Measurements from ENCODE around the gene CLCN7. TPM values are rescaled to one million over a fixed set of nuclear protein-coding genes. Genes with fewer than 3 reads are reported as not detected.

CLCN7 gene
- total RNA-seq, 4 donors from 2014 or later, result 61.1 to 134 (median 100) TPM

DNA sequence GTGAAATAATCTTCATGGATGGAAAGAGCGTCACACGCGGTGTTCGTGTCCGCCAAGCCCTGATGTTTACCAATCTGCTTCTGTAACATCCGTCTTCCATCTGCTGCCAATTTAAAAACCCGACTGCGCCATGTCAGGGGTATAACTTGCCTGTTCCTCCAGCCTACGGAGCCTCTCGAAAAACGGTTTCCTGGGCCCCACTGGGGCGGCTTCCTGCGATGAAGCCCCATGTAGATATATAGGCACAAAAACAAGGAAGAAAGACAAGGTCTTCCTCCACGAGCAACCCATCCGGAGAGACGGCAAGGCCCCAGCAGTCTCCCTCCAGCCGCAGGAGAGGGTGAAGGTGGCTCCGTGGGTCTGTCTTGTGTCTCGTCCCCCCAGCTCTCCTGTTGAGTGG is 13.8 kb upstream of the CLCN7 start, which contains the start of gene PTX4:
TSS of gene PTX4 (minus strand) at position 326 of the 400 bp plus-strand sequence. CDS start at position 291, 35 bp downstream.
- DNase-seq (ENCODE audit: low spot score in 2 of 2), result no peak
- 84% methylated on average over 19 of the region's 19 CpGs for WGBS
- no peaks in the 10 kb centered on the region for H3K36me3 ChIP-seq
- no peak within 1 kb of the TSS for H3K27ac ChIP-seq
- H3K9me3 ChIP-seq, result no peaks in the 10 kb centered on the region
- no peak within 1 kb of the TSS for H3K4me3 ChIP-seq
- TF ChIP-seq POLR2A (IDR thresholded peaks at IDR 0.05) (no peak), EP300 (IDR thresholded peaks at IDR 0.05) (no peak)
- TF ChIP-seq, protein P1, sequence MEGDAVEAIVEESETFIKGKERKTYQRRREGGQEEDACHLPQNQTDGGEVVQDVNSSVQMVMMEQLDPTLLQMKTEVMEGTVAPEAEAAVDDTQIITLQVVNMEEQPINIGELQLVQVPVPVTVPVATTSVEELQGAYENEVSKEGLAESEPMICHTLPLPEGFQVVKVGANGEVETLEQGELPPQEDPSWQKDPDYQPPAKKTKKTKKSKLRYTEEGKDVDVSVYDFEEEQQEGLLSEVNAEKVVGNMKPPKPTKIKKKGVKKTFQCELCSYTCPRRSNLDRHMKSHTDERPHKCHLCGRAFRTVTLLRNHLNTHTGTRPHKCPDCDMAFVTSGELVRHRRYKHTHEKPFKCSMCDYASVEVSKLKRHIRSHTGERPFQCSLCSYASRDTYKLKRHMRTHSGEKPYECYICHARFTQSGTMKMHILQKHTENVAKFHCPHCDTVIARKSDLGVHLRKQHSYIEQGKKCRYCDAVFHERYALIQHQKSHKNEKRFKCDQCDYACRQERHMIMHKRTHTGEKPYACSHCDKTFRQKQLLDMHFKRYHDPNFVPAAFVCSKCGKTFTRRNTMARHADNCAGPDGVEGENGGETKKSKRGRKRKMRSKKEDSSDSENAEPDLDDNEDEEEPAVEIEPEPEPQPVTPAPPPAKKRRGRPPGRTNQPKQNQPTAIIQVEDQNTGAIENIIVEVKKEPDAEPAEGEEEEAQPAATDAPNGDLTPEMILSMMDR (IDR thresholded peaks at IDR 0.05), result no peak
- peaks cover 9% of the 10 kb centered on the region for H3K4me1 ChIP-seq
- no peaks in the 10 kb centered on the region for H3K27me3 ChIP-seq

DNA sequence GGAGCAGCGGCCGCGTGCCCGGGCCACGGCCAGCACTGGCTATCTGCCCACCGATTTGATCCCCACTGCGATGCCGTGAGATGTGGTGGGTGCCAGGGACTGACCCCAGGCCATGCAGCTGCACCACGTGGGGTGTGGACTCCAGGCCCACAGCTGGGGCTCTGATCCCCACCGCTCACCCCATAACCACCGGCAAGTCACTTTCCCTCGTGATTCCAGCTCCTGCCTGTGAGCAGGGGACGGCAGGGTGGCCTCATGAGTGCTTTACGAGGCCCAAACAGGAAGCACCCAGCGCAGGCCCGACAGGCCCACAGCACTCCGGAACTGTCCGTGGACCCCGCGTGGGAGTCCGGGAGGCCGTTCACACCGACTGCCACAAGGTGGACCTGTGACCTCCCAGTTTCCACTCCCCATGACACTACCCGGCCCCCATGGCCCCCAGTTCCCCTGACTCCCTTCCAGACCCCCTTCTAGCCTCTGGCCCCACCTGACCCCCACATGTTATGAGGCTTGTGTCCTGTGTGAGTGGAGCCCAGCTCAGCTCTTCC is 13.3 kb upstream of the CLCN7 start:
- Histone ChIP-seq H3K27ac (no peak overlapping the region), H3K4me1 (peaks cover 9% of the 10 kb centered on the region), H3K9me3 (no peaks in the 10 kb centered on the region), H3K36me3 (no peaks in the 10 kb centered on the region), H3K4me3 (no peak overlapping the region), H3K27me3 (no peaks in the 10 kb centered on the region)
- WGBS, result 90% methylated on average over 11 of the region's 24 CpGs
- no peak for DNase-seq (ENCODE audit: low spot score in 2 of 2)
- no peak for TF ChIP-seq POLR2AphosphoS5 (IDR thresholded peaks at IDR 0.05)
- no peak for TF ChIP-seq POLR2A (IDR thresholded peaks at IDR 0.05)
- TF ChIP-seq EP300 (IDR thresholded peaks at IDR 0.05), result no peak
- TF ChIP-seq, protein P1 (IDR thresholded peaks at IDR 0.05), result no peak

DNA sequence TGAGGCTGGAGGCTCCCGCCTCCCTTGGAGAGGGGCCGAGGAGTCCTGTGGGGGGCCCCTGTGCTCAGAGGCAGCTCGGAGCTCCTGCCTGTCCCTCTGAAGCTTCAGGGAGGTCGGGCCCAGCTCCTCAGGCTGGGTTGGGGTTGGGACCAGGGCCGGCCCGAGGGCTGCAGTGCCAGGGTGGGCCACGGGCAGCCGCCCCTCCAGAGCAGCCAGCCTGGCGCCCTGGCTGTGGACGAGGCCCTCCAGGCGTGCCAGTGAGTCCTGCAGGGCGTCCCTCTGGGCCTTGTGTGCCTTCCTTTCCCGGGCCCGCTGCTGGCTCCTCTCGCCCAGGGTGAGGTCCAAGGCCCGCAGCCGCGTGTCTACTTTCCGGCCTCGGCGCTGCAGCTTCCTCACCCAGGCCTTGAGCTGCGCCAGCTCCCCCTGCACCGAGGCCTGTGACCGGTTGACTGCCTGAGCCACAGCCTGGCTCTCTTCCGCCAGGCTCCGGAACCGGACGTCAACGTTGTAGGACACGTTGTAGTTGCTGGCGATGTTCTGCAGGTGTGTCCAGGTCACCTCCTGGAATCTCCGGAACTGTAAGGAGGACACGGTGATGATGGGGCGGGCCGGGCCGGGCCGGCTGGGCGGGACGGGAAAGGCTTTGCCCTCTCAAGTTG is 12.7 kb upstream of the CLCN7 start:
- Histone ChIP-seq H3K36me3 (no peaks in the 10 kb centered on the region), H3K9me3 (no peaks in the 10 kb centered on the region), H3K4me3 (no peak overlapping the region), H3K27ac (no peak overlapping the region), H3K4me1 (peaks cover 3% of the 10 kb centered on the region), H3K27me3 (no peaks in the 10 kb centered on the region)
- WGBS, result 90% methylated on average over 19 of the region's 39 CpGs
- peak in 1 of 2 donors; percentile 59 for DNase-seq (ENCODE audit: low spot score in 2 of 2)
- TF ChIP-seq POLR2A (IDR thresholded peaks at IDR 0.05) (no peak), POLR2AphosphoS5 (IDR thresholded peaks at IDR 0.05) (no peak), EP300 (IDR thresholded peaks at IDR 0.05) (no peak)
- TF ChIP-seq, protein P1 (IDR thresholded peaks at IDR 0.05), result no peak

DNA sequence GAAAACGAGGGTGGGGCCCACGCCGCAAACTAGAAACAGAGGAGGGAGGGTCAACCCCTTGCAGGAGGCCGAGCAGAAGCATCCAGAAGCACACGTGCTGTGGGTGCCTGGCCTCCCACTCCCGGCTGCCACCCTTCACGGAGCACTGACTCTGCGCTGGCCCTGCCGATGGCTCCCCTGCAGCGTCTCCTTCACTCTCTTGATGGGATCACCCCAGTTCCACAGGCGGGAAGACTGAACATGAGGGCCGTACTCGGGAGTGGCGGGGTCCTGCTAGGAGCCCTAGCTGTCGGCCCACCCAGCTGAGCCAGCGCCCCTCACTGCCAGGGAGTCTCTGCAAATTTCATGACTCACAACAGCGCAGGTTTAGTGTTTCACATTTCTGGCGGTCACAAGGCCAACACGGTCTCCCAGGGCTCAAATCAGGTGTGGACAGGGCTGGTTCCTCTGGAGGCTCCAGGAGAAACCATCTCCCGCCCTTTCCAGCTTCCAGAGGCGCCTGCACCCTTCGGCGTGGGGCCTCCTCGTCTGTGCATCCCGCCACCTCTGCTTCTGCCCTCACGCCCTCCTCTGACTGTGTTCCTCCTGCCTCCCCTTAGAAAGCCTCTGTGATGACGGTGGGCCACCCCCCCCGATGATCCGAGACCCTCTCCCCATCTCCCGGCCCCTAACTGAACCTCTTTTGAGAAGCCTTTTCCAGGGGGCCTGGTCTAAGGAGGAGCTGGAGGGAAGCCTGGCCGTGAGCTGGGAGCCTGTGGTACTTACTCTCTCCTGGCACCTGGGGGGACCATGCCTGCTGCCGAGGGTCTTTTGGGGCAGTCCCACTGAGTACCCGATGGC is 11.9 kb upstream of the CLCN7 start:
- no peak for DNase-seq (ENCODE audit: low spot score in 2 of 2)
- Histone ChIP-seq H3K36me3 (no peaks in the 10 kb centered on the region), H3K27ac (no peak overlapping the region), H3K9me3 (no peaks in the 10 kb centered on the region), H3K27me3 (no peaks in the 10 kb centered on the region), H3K4me1 (no peaks in the 10 kb centered on the region), H3K4me3 (no peak overlapping the region)
- 84% methylated on average over 24 of the region's 33 CpGs for WGBS
- no peak for TF ChIP-seq POLR2AphosphoS5 (IDR thresholded peaks at IDR 0.05)
- TF ChIP-seq EP300 (IDR thresholded peaks at IDR 0.05), result no peak
- TF ChIP-seq, protein P1 (IDR thresholded peaks at IDR 0.05), result no peak
- no peak for TF ChIP-seq POLR2A (IDR thresholded peaks at IDR 0.05)
